Right atrium auricular region (tissue), 2 donors: Measurements from ENCODE around the gene ARHGEF10L. TPM values are rescaled to one million over a fixed set of nuclear protein-coding genes. Genes with fewer than 3 reads are reported as not detected.

ENCODE experiments used
- DNase-seq: peaks from one replicate; pipeline ENCODE4 v3.0.0-alpha.2; 2019; ENCODE audit warnings: low spot score
- H3K27ac ChIP-seq, 2 donors: fragments of 200-600 bp; sonication (generic); 1 replicate in 1 of 2; 2 replicates in 1 of 2; pipeline ENCODE4 v1.5.1; 2016 to 2019
- H3K27me3 ChIP-seq, 2 donors: fragments of 200-600 bp; sonication (generic); one replicate each; pipeline versions ENCODE4 v1.5.1 to v1.6.0; 2017 to 2019
- H3K36me3 ChIP-seq: fragments of 200-600 bp; sonication (generic); one replicate; pipeline ENCODE4 v1.5.1; 2016
- H3K4me1 ChIP-seq, 2 donors: fragments of 200-600 bp; sonication (generic); one replicate each; pipeline versions ENCODE4 v1.5.1 to v1.6.0; 2017 to 2019
- H3K4me3 ChIP-seq, 2 donors: fragments of 200-600 bp; sonication (generic); 1 replicate in 1 of 2; 2 replicates in 1 of 2; pipeline ENCODE4 v1.5.1; 2017 to 2019; ENCODE audit warnings: mild to moderate bottlenecking in 1 of 2, moderate library complexity in 1 of 2
- H3K9me3 ChIP-seq, 2 donors: fragments of 200-600 bp; sonication (generic); one replicate each; pipeline ENCODE4 v1.5.1; 2019
- total RNA-seq, 2 donors: library from RNA; depleted of rRNA; stranded (reverse); fragments of >200 nt; gene quantifications; one replicate each; pipeline ENCODE4 v1.1.0, GENCODE V29; 2016
- TF ChIP-seq, protein P1 (sequence below), 2 donors: fragments of 200-600 bp; sonication (generic); IDR thresholded peaks; one replicate each; pipeline ENCODE4 v1.5.1; 2019; ENCODE audit warnings: antibody characterized with exemption in 2 of 2

The ARHGEF10L gene
- total RNA-seq, 2 donors from 2014 or later = 49.3 to 52.2 TPM

DNA sequence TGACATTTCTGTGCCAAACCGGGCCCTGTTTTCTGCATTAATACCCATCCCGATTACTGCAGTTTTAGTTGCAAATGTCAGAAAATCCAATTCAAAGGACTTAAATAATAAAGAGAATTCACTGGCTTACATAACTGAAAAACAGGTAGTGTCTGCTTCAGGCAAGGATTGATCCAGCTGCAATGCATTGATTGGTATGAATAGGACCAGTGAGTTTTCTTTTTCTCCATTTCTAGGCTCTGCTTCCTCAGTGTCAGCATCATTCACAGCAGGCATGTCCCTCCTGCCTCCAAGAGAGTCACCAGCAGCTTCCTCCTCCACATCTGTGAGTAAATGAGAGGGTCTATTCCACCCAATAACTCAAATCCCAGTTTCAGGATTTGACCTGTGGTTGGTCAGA, 181.9 kb downstream of the ARHGEF10L start:
- Histone ChIP-seq H3K9me3 (no peaks in the 10 kb centered on the region), H3K27ac (no peak overlapping the region), H3K36me3 (no peaks in the 10 kb centered on the region), H3K27me3 (no peaks in the 10 kb centered on the region), H3K4me1 (no peaks in the 10 kb centered on the region), H3K4me3 (no peak overlapping the region)
- TF ChIP-seq, protein P1, sequence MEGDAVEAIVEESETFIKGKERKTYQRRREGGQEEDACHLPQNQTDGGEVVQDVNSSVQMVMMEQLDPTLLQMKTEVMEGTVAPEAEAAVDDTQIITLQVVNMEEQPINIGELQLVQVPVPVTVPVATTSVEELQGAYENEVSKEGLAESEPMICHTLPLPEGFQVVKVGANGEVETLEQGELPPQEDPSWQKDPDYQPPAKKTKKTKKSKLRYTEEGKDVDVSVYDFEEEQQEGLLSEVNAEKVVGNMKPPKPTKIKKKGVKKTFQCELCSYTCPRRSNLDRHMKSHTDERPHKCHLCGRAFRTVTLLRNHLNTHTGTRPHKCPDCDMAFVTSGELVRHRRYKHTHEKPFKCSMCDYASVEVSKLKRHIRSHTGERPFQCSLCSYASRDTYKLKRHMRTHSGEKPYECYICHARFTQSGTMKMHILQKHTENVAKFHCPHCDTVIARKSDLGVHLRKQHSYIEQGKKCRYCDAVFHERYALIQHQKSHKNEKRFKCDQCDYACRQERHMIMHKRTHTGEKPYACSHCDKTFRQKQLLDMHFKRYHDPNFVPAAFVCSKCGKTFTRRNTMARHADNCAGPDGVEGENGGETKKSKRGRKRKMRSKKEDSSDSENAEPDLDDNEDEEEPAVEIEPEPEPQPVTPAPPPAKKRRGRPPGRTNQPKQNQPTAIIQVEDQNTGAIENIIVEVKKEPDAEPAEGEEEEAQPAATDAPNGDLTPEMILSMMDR (IDR thresholded peaks at IDR 0.05) = no peak
- DNase-seq = no peak

- no peak overlapping the region for H3K4me3 ChIP-seq
- no peak overlapping the region for H3K27ac ChIP-seq
- TF ChIP-seq, protein P1 (IDR thresholded peaks at IDR 0.05) = no peak
- H3K36me3 ChIP-seq = no peaks in the 10 kb centered on the region
- H3K4me1 ChIP-seq = no peaks in the 10 kb centered on the region
- no peak for DNase-seq
- H3K27me3 ChIP-seq = no peaks in the 10 kb centered on the region
- H3K9me3 ChIP-seq = peaks cover 0 to 4% of the 10 kb centered on the region in 2 donors
These were observed 184.2 kb downstream of the ARHGEF10L start for GRCh38 chr1:17723684-17724083.

GRCh38 chr1:17724150-17724549, 184.7 kb downstream of the ARHGEF10L start:
- Histone ChIP-seq H3K36me3 (no peaks in the 10 kb centered on the region), H3K4me3 (no peak overlapping the region), H3K4me1 (no peaks in the 10 kb centered on the region), H3K9me3 (peaks cover 0 to 4% of the 10 kb centered on the region in 2 donors), H3K27ac (no peak overlapping the region), H3K27me3 (no peaks in the 10 kb centered on the region)
- DNase-seq = no peak
- TF ChIP-seq, protein P1 (IDR thresholded peaks at IDR 0.05) = no peak

DNA sequence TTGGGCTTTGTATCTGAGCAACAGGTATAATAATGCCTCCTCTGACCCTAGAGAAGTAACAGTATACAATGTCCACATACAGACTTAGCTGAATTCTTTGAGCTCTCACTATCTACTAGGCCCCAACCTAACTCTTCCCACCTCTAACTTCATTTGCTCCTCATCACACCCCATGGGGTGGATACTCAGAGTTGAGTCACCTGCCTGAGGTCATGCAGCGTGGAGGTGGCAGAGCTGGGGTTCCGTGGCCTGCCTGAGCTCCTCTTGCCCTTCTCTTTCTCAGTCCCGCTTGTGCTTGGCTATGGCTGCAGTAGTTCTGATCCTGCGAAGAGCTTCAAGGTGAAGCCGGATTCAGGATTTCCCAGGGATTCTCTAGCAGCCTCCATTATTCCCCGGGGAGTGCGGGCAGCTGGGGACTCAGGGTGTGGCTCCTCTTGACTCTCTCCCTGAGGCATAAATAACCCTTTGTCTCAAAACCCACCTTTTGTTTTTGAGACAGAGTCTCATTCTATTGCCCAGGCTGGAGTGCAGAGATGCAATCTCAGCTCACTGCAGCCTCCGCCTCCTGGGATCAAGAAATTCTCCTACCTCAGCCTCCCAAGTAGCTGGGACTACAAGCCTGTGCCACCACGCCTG, 185.7 kb downstream of the ARHGEF10L start:
- no peaks in the 10 kb centered on the region for H3K4me1 ChIP-seq
- no peaks in the 10 kb centered on the region for H3K27me3 ChIP-seq
- peaks cover 0 to 4% of the 10 kb centered on the region in 2 donors for H3K9me3 ChIP-seq
- TF ChIP-seq, protein P1 (IDR thresholded peaks at IDR 0.05) = no peak
- no peak overlapping the region for H3K4me3 ChIP-seq
- no peak overlapping the region for H3K27ac ChIP-seq
- DNase-seq = no peak
- H3K36me3 ChIP-seq = no peaks in the 10 kb centered on the region

DNA sequence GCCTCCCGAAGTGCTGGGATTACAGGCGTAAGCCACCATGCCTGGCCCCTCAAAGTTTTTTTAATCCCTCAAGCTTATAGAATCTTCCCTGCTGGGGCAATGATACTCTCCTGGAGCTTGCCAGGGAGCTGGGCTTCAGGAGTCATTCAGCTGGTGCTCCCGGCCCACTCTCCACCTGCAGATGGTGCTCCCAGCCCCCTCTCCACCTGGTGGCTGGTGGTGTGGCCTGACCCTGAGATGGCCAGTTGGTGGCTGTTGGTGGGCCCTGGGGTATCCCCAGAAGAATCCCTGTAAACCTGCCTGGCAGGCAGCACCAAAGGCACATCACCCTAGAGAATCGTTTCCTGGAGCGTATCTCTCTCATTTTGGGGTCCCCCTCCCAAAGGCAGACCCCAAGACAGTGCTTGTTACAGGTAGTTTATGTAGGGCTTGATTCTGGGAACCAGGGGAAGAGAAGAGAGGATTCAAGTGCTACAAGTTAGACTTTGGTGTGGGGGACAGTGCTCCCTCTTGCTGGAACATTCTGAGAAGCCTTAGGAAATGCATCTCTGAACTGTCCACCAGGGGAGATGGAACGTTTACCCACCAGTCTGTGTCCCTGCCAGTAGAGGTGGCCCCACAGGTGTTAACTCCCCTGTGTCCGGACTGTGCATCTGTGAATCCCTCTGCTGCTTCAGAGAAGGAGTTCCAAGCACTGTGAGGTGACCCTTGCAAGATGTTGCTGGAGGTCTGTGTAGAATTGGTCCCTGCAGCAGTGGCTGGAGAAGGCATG, 186.5 kb downstream of the ARHGEF10L start:
- DNase-seq = no peak
- no peaks in the 10 kb centered on the region for H3K27me3 ChIP-seq

More for the DNA sequence above, 186.5 kb downstream of the ARHGEF10L start:
- peaks cover 0 to 4% of the 10 kb centered on the region in 2 donors for H3K9me3 ChIP-seq
- H3K4me3 ChIP-seq = no peak overlapping the region
- TF ChIP-seq, protein P1 (IDR thresholded peaks at IDR 0.05) = no peak
- H3K27ac ChIP-seq = no peak overlapping the region
- H3K36me3 ChIP-seq = no peaks in the 10 kb centered on the region
- no peaks in the 10 kb centered on the region for H3K4me1 ChIP-seq
